GM12878 (cell line): ENCODE data around the gene IL3. TPM values are rescaled to one million over a fixed set of nuclear protein-coding genes. Genes with fewer than 3 reads are reported as not detected.

ENCODE experiments used
- ATAC-seq: fragments of 200-7000 bp; cut with Tn5 transposase; 3 replicates; pipeline ENCODE4 v1.9.1; 2020; ENCODE audit warnings: mild to moderate bottlenecking, moderate library complexity
- BruUV-seq: library from RNA; stranded (reverse); fragments of 400-500 nt; replicated peaks from 2 replicates; lab custom pipeline; 2021; lab: Mats Ljungman, UMichigan
- CTCF ChIA-PET: fragments of 300-600 bp; sonication (Branson Sonifier 250); formaldehyde crosslinking; extraction: SDS; loops from one replicate; lab custom pipeline; 2021; ENCODE audit warnings: inconsistent platforms; lab: Yijun Ruan, JAX
- POLR2A ChIA-PET: fragments of 350-600 bp; formaldehyde crosslinking; extraction: SDS; loops from one replicate; lab custom pipeline; 2021; ENCODE audit warnings: inconsistent platforms; lab: Charles Lee
- RAD21 ChIA-PET: fragments of 300-600 bp; sonication (Branson Sonifier 250); formaldehyde crosslinking; loops from one replicate; lab custom pipeline; 2023; ENCODE audit warnings: antibody characterized with exemption; ENCODE audit not compliant: unreplicated experiment; lab: Charles Lee
- SMC1A ChIA-PET: fragments of 300-600 bp; sonication (Branson Sonifier 250); formaldehyde crosslinking; loops from one replicate; lab custom pipeline; 2023; ENCODE audit not compliant: unreplicated experiment, uncharacterized antibody; lab: Charles Lee
- DNase-seq: peaks from one replicate; pipeline ENCODE4 v3.0.0-alpha.2; 2011; ENCODE audit warnings: low read depth, low spot score
- FAIRE-seq: peaks from 3 replicates; lab custom pipeline; 2011; peaks lifted over from hg19 to GRCh38; lab: Jason Lieb, UNC
- H2AFZ ChIP-seq: 2 replicates; pipeline ENCODE4 v1.6.0; 2011; ENCODE audit warnings: low read depth, low read length, control low read depth; ENCODE audit not compliant: control insufficient read depth
- H3K27ac ChIP-seq: 2 replicates; pipeline ENCODE4 v1.5.1; 2011; ENCODE audit warnings: control low read depth; ENCODE audit not compliant: control insufficient read depth, insufficient read depth
- H3K27me3 ChIP-seq, 2 experiments: replicated peaks in 1 of 2; 2 replicates each; pipeline versions ENCODE4 v1.6.0 to v1.6.1; 2011; ENCODE audit warnings: low read length in 1 of 2; ENCODE audit not compliant: control insufficient read depth in 2 of 2, insufficient read depth in 2 of 2
- H3K36me3 ChIP-seq, 2 experiments: 2 replicates each; pipeline ENCODE4 v1.5.1; 2011; ENCODE audit warnings: low read length in 1 of 2; ENCODE audit not compliant: control insufficient read depth in 2 of 2, insufficient read depth in 2 of 2
- H3K4me1 ChIP-seq: 2 replicates; pipeline ENCODE4 v1.6.1; 2011; ENCODE audit warnings: mild to moderate bottlenecking, low read length, moderate library complexity, mixed read lengths; ENCODE audit not compliant: control insufficient read depth, insufficient read depth
- H3K4me2 ChIP-seq: 2 replicates; pipeline ENCODE4 v1.6.0; 2011; ENCODE audit warnings: control low read depth; ENCODE audit not compliant: control insufficient read depth, insufficient read depth
- H3K4me3 ChIP-seq: fragments of 200-600 bp; sonication (generic); 2 replicates; pipeline ENCODE4 v1.5.1; 2016
- H3K79me2 ChIP-seq: 2 replicates; pipeline ENCODE4 v1.6.0; 2011; ENCODE audit warnings: low read length; ENCODE audit not compliant: control insufficient read depth, insufficient read depth
- H3K9ac ChIP-seq: 2 replicates; pipeline ENCODE4 v1.8.0; 2011; ENCODE audit warnings: low read length, control low read depth, mixed read lengths; ENCODE audit not compliant: control insufficient read depth, insufficient read depth
- H3K9me3 ChIP-seq: replicated peaks from 3 replicates; pipeline ENCODE4 v1.5.1; 2011; ENCODE audit warnings: mild to moderate bottlenecking, low read length; ENCODE audit not compliant: control insufficient read depth, insufficient read depth
- H4K20me1 ChIP-seq: 2 replicates; pipeline ENCODE4 v1.6.0; 2011; ENCODE audit not compliant: control insufficient read depth, insufficient read depth
- CBFB ChIP-seq: IDR thresholded peaks from 2 replicates; pipeline ENCODE4 v1.6.1; 2016; ENCODE audit warnings: antibody characterized with exemption, low read depth
- HDGF ChIP-seq: fragments of 450-650 bp; IDR thresholded peaks from 2 replicates; pipeline ENCODE4 v1.6.1; 2016; ENCODE audit warnings: antibody characterized with exemption
- POLR2AphosphoS5 ChIP-seq: IDR thresholded peaks from 2 replicates; pipeline ENCODE4 v1.6.1; 2011; ENCODE audit warnings: mild to moderate bottlenecking, low read length, inconsistent platforms
- RELA ChIP-seq: fragments of 450-650 bp; IDR thresholded peaks from 2 replicates; pipeline ENCODE4 v1.8.0; 2014; ENCODE audit warnings: borderline replicate concordance; ENCODE audit not compliant: partially characterized antibody
- SMARCA5 ChIP-seq: fragments of 450-650 bp; IDR thresholded peaks from 2 replicates; pipeline ENCODE4 v1.6.1; 2017; ENCODE audit warnings: mild to moderate bottlenecking
- STAT1 ChIP-seq: fragments of 450-650 bp; conservative IDR thresholded peaks from 2 replicates; pipeline ENCODE4 v1.6.1; 2014; ENCODE audit warnings: antibody characterized with exemption, mild to moderate bottlenecking
- TAF1 ChIP-seq: IDR thresholded peaks from 2 replicates; pipeline ENCODE4 v1.6.1; 2011; ENCODE audit warnings: mild to moderate bottlenecking, low read depth, low read length, borderline replicate concordance
- TCF3 ChIP-seq: IDR thresholded peaks from 2 replicates; pipeline ENCODE4 v1.6.1; 2012; ENCODE audit warnings: low read depth, mild to moderate bottlenecking, low read length, borderline replicate concordance; ENCODE audit not compliant: insufficient read depth
- ZNF24 ChIP-seq: fragments of 450-650 bp; IDR thresholded peaks from 2 replicates; pipeline ENCODE4 v1.6.1; 2017; ENCODE audit warnings: antibody characterized with exemption, mild to moderate bottlenecking
- ZZZ3 ChIP-seq: IDR thresholded peaks from 2 replicates; pipeline ENCODE4 v1.6.1; 2011; ENCODE audit warnings: low read depth; ENCODE audit not compliant: control insufficient read depth, insufficient read length
- WGBS: methylation state at CpG from one replicate; pipeline ENCODE4 v1.1.6; 2016; ENCODE audit warnings: low lambda C conversion rate; ENCODE audit not compliant: insufficient replicate concordance, insufficient coverage; ENCODE audit errors: missing lambda C conversion rate; 5-methylcytosine and 5-hydroxymethylcytosine counted together
- in situ Hi-C: fragments of 300-500 bp; cut with MboI; formaldehyde crosslinking; loops from 9 replicates; pipeline ENCODE4 v1.14.3; 2018; ENCODE audit warnings: mixed read lengths
- intact Hi-C: fragments of 100-400 bp; cut with micrococcal nuclease; formaldehyde crosslinking; loops from one replicate; pipeline ENCODE4 v1.14.2; 2022; ENCODE audit not compliant: unreplicated experiment
- polyA plus RNA-seq, 11 experiments: library from polyadenylated mRNA; depleted of rRNA in 4 of 11; unstranded in 6 of 11; stranded (reverse) in 5 of 11; fragments of >200 nt; fragmentation: Nextera tagmentation in 4 of 11; fragmentation: Illumina TruSeq in 1 of 11; extraction: Ambion mirVana in 4 of 11; extraction: Trizol in 1 of 11; gene quantifications; 1 replicate in 1 of 11; 2 replicates in 10 of 11; pipeline versions ENCODE4 v1.2.1 to v1.2.3, GENCODE V29; 2011 to 2016; ENCODE audit warnings: inconsistent platforms in 2 of 11, missing spikeins in 2 of 11, low read depth in 1 of 11
- total RNA-seq, 4 experiments: library from RNA; depleted of rRNA in 3 of 4; stranded (reverse); fragments of >200 nt in 3 of 4; fragmentation: Illumina TruSeq in 1 of 4; extraction: Trizol in 1 of 4; gene quantifications; 2 replicates each; pipeline versions ENCODE4 v1.2.1 to v1.2.3, GENCODE V29; 2013 to 2021
- TF ChIP-seq, protein P1 (sequence below): fragments of 450-650 bp; formaldehyde crosslinking; IDR thresholded peaks from 2 replicates; pipeline ENCODE4 v1.4.0; 2020; ENCODE audit warnings: mild to moderate bottlenecking, moderate library complexity

Gene IL3
- total and polyA plus RNA-seq, 10 of the 15 experiments (the other 5 are each of a cell fraction or from before 2014, with no cell fraction given) = not detected

DNA sequence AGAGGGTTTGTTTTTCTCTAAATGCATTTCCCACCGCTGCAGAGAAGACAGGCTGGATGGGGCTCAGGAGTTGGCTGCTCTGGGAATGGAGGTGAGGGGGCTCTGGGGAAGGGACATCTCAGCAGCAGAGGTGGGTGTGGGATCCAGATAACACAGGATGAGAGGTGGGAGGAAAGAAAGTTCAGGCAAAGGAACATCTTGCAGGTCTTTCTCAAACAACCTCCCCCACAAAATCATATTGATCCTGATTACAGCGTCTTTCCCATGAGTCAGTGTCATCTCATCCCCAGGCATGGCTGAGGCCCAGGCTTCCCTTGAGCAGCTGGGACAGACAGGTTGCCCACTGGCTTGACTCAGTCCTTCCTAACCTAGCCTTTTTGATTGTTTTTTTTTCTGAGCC lies 37.7 kb upstream of the IL3 start:
- H2AFZ ChIP-seq = no peak overlapping the region
- POLR2A ChIA-PET = no interaction called here
- no peak for TF ChIP-seq CBFB
- TF ChIP-seq POLR2AphosphoS5 = no peak
- TF ChIP-seq RELA = no peak
- no peak for TF ChIP-seq TAF1
- TF ChIP-seq, protein P1, sequence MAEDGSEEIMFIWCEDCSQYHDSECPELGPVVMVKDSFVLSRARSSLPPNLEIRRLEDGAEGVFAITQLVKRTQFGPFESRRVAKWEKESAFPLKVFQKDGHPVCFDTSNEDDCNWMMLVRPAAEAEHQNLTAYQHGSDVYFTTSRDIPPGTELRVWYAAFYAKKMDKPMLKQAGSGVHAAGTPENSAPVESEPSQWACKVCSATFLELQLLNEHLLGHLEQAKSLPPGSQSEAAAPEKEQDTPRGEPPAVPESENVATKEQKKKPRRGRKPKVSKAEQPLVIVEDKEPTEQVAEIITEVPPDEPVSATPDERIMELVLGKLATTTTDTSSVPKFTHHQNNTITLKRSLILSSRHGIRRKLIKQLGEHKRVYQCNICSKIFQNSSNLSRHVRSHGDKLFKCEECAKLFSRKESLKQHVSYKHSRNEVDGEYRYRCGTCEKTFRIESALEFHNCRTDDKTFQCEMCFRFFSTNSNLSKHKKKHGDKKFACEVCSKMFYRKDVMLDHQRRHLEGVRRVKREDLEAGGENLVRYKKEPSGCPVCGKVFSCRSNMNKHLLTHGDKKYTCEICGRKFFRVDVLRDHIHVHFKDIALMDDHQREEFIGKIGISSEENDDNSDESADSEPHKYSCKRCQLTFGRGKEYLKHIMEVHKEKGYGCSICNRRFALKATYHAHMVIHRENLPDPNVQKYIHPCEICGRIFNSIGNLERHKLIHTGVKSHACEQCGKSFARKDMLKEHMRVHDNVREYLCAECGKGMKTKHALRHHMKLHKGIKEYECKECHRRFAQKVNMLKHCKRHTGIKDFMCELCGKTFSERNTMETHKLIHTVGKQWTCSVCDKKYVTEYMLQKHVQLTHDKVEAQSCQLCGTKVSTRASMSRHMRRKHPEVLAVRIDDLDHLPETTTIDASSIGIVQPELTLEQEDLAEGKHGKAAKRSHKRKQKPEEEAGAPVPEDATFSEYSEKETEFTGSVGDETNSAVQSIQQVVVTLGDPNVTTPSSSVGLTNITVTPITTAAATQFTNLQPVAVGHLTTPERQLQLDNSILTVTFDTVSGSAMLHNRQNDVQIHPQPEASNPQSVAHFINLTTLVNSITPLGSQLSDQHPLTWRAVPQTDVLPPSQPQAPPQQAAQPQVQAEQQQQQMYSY (CRISPR knock-in tag) = no peak
- no peak for TF ChIP-seq STAT1
- no peak for TF ChIP-seq ZZZ3
- no peak for TF ChIP-seq ZNF24
- no peak for TF ChIP-seq HDGF
- TF ChIP-seq SMARCA5 = no peak
- no peak for TF ChIP-seq TCF3
- TF ChIP-seq, all 136 proteins: peak for 0
- ChIA-PET CTCF (interaction anchor here (1.0 kb wide), 1 partner anchor 13 kb away, joined by 3 read pairs; no protein-coding TSS in a partner anchor), SMC1A (no interaction called here), RAD21 (no interaction called here)
- intact Hi-C loops (no loop called here), in situ Hi-C loops (no loop called here)
- no TSS peak for BruUV-seq
- ATAC-seq (no peak), FAIRE-seq (no peak), DNase-seq (no peak)
- Histone ChIP-seq H3K27ac (no peak overlapping the region), H3K79me2 (no peaks in the 10 kb centered on the region), H3K36me3 (no peaks in the 10 kb centered on the region), H3K27me3 (peaks cover 0 to 7% of the 10 kb centered on the region in 2 experiments; a peak in 3 of 4 replicates), H3K9ac (no peak overlapping the region), H4K20me1 (peaks cover 7% of the 10 kb centered on the region; the same call in 1 of the 2 replicates), H3K4me2 (no peak overlapping the region), H3K4me1 (peaks cover 41% of the 10 kb centered on the region), H3K4me3 (no peak overlapping the region), H3K9me3 (no peaks in the 10 kb centered on the region)
- 0% methylated on average over 2 of the region's 2 CpGs for WGBS
